ENCODE data around the gene CAPN15.
"Not testable (repeated sequence)": the region's sequence is repeated elsewhere in the genome, so short reads cannot be mapped to it uniquely, and the experiment has no call there.

CAPN15 gene

DNA sequence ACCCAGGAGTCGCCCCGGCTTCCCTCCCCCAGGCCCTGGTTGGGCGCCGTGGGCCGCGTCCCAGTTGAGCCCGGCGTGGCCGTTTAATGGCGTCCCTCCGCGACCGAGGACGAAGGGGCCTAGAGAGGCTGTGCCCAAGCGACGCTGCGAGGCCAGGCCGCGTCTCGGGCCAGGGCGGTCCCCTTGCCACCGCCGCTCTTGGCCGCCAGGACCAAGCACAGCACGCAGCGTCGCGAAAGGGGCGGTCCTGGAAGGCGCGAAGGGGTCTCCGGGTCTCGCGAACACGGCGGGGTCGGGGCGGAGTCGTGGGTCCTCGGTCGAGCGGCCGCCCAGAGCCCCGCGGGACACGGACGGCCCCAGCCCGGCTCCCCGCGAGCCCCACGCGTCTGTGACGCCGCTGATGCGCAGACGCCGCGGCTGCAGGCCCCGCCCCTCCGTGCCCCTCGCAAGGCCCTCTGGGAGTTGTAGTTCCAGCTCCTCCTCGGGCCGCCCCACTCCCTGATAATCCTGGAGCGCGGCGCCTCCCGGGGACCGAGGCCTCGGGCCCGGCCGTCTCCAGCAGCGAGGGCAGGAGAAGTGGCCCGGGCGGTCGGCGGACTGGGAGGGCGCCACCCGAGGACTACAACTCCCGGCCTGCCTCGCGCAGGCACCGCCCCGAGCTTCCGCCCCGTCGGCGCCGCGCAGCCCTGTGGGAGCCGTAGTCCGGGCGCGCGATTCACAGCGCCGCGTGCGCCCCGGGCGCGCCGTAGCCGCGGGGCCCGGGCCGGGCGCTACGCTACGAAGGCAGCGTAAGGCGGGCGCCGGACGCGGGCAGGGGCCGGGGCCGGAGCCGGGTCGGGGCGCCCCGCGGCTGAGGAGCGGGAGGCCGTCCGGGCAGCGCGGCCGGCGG is at the start of gene CAPN15:
Gene CAPN15, plus strand, starts transcription at position 698 of the 889 bp plus-strand sequence. CDS start 19,127 bp downstream, outside the sequence.
- DNase-seq (ENCODE audit: low spot score): peak; percentile 81

DNA sequence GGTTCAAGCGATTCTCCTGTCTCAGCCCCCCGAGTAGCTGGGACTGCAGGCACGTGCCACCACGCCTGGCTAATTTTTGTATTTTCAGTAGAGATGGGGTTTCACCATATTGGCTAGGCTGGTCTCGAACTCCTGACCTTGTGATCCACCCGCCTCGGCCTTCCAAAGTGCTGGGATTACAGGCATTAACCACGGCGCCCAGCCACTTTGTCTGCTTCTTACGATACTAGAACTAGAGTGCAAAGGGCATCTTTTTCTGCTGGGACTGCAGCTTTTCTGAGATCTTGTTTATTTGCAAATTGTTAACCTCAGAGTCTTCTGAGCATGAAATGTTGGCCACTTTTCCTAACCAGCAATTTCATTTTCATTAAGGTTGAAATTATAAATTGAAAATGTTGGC is 49.2 kb upstream of the CAPN15 start:
- not testable (repeated sequence) for DNase-seq (ENCODE audit: low spot score)

- DNase-seq (ENCODE audit: low spot score): no peak
Observed at GRCh38 chr16:482468-483185, 44.9 kb upstream of the CAPN15 start.

DNA sequence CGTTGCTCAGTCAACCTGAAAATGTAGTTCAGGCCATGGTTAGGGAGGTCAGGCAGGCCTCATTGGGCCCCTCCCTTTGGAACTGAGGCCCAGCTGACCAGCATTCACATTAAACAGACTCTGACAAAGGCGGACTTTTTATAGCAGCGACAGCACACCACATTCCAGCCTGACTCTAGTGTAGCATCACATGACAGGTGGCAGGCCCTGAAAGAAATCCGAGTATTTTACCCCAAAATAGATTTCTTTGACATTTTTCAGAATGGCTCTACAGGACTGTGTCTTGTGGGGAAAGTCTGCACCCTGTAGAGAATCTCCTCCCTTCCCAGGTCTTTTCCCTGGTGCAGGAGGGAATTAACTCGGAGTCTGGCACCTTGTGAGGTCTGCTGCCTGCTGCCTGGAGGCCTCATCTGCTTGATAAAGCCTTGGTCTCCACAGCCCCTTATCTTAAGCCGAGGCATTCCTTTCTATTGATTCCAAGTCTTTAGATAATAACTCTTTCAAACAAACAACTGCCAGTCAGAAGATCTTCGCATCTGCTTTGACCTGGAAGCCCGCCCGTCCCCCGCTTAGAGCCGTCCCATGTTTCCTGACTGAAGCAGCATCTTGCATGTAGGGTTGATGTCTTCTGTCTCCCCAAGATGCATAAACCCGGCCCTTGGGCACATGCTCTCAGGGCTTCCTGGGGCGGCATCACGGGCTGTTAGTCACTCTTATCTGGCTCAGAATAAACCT is 44.0 kb upstream of the CAPN15 start:
- no peak for DNase-seq (ENCODE audit: low spot score)

GRCh38 chr16:489606-490005 is 37.9 kb upstream of the CAPN15 start:
- DNase-seq (ENCODE audit: low spot score): no peak

GRCh38 chr16:490768-491167 is 36.7 kb upstream of the CAPN15 start:
- no peak for DNase-seq (ENCODE audit: low spot score)

- no peak for DNase-seq (ENCODE audit: low spot score)
Observed at GRCh38 chr16:491220-491919, 36.1 kb upstream of the CAPN15 start.

- DNase-seq (ENCODE audit: low spot score): no peak
Observed at GRCh38 chr16:492211-492875, 35.2 kb upstream of the CAPN15 start.

DNA sequence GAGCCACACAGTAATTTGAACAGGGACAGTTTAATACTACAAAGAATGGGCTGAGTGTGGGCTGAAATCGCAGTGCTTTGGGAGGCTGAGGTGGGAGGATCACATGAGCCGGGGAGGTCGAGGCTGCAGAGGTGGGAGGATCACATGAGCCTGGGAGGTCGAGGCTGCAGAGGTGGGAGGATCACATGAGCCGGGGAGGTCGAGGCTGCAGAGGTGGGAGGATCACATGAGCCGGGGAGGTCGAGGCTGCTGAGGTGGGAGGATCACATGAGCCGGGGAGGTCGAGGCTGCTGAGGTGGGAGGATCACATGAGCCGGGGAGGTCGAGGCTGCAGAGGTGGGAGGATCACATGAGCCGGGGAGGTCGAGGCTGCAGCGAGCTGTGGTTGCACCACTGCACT is 32.8 kb upstream of the CAPN15 start:
- not testable (repeated sequence) for DNase-seq (ENCODE audit: low spot score)

DNA sequence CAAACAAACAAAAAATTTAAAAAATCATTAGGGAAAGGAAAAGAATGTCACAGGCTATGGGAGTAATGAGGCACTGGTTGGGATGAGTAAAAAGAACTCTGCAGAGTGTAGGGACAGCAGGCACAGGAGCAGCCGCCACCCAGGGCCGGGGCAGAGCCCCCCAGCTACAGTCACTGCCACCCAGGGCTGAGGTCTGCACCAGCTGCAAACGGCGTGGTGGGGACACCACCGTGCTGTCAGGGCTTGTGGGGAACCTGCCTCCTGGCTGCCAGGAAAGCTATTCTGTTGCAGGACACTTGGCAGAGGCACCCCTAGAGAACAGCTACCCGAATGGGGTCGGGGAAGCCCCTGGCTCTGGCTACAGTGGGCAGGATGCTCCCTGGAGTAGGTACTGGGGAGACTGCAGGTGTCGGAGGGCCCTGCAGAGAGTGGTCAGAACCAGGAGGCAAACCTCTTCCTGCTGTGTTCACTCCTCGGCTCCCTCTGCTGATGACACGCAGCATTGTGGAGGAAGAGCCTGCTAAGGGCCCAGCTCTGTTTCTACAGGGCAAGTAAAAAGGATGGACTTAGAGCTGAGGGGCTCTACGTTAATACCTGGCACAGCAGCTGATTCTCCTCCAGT is 32.3 kb upstream of the CAPN15 start:
- DNase-seq (ENCODE audit: low spot score): peak; percentile 10

DNA sequence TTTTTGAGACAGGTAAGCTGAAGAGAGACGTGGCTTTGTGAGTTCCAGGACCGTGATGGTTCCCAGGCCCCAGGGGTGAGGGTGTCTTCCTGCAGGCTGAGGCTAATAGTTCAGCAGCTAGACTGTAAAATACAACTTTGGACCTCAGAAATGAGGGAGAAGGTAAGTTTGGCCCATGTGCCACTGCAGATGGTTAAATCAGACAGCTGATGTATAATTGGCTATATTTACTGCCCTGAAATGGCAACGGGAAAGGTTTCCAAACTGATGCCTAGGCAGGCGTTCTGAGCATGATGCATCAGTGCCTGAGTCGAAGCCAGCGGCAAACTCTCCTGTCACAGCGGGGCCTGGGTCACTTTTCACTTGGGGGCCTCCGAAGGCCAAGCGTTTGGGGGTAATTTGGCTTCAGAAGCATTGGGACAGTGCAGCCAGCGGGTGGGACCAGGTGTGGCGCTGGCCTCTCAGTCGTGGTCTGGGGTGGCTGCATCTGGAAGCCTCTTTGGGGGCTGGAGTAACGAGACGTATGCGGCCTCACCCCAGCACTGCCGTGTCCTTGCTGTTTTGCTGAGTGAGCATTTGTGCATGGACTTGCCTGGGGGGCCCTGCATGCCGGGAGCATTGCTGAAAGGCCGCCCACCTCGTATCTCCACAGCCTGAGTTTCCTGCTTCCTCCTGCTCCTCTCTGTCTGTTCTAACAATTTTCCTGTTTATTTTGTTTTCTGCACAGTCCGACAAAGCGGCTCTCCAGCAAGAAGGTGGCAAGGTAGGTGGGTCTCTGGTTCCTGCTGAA is 31.2 kb upstream of the CAPN15 start:
- DNase-seq (ENCODE audit: low spot score): no peak

GRCh38 chr16:497258-497657 is 30.3 kb upstream of the CAPN15 start:
- no peak for DNase-seq (ENCODE audit: low spot score)

GRCh38 chr16:499924-500323 is 27.6 kb upstream of the CAPN15 start:
- DNase-seq (ENCODE audit: low spot score): no peak

DNA sequence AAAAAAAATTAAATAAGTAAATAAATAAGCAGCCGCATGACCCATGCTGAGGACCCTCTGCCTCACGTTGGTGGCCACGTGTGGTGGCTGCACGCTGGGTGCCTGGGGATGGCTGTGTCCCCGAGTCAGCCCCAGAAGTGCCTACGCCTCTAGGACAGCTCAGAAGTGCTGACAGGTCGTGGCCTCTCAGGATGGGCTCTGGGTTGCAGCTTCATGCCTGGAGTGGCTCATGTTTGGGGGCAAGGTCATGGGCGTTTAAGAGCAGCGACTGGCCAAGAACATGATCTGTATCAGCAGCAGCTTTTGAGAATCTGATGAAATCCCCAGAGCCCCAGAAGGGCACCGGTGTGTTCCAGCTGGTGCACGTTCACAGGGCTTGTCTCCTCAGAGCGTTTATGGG is 26.8 kb upstream of the CAPN15 start:
- DNase-seq (ENCODE audit: low spot score): no peak

GRCh38 chr16:502179-502943 is 25.2 kb upstream of the CAPN15 start:
- DNase-seq (ENCODE audit: low spot score): no peak

DNA sequence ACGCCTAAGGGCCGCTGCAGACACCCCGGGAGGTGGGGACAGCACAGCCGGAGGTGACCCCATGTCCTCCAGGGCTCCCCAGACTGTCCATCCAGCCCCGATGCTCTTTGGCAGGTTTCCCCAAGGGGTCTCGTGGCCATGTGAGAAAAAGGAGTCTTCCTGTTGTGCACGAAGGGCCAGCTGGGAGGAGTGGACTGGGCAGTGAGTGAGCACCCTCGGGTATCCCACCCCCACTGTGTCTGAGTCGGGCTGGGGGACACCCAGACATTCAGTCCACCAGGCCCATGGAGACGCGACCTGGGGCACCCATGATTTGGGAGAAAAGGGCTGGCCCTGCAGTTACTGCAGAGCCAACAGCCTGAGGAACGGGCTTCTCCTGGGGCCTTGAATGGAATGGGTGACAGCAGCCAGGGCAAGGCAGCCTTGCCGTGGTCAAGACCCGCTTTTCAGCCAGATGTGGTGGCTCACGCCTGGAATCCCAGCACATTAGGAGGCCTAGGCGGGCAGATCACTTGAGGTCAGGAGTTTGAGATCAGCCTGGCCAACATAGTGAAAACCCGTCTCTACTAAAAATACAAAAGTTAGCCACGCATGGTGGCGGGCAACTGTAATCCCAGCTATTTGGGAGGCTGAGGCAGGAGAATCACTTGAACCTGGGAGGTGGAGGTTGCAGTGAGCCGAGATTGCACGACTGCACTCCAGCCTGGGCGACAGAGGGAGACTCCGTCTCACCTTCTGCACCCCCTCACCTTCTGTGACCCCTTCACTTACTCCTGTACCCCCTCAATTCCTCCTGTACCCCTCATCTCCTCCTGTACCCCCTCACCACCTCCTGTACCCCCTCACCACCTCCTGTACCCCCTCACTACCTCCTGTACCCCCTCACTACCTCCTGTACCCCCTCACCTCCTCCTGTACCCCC is 24.1 kb upstream of the CAPN15 start:
- DNase-seq (ENCODE audit: low spot score): no peak

- no peak for DNase-seq (ENCODE audit: low spot score)
Observed at GRCh38 chr16:505479-506245, 21.9 kb upstream of the CAPN15 start.

GRCh38 chr16:506246-506546 is 21.3 kb upstream of the CAPN15 start:
- no peak for DNase-seq (ENCODE audit: low spot score)

All from CD4-positive, alpha-beta T cell treated with Interleukin-2 at 100 ng/mL for 4 hours (primary cell).